ENCODE results near the gene AJAP1. TPM values are rescaled to one million over a fixed set of nuclear protein-coding genes. Genes with fewer than 3 reads are reported as not detected.

AJAP1 gene
- total RNA-seq, 2 donors from 2014 or later = 0.04 to 0.08 TPM

DNA sequence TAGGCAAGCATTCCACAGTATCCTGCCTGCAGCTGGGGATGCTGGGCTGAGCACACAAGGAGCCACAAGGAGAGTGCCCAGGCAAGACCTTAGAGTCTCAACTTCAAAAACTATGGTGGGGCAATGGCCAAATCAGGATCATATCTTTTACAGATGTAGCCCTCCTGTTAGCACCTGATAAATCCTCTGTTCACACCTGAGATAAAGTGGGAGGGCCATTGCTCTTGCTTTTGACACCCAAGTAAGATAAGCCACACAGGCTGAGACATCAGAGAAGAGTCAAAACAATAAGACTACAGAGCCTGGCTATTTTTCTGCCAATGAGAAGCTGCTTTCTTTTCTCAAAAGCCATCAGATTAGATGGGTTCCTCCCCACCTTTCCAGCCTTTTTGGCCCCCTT is 148.9 kb downstream of the AJAP1 start:
- Histone ChIP-seq H3K4me3 (no peak overlapping the region), H3K27ac (no peak overlapping the region), H3K9me3 (no peaks in the 10 kb centered on the region), H3K4me1 (no peaks in the 10 kb centered on the region), H3K36me3 (no peaks in the 10 kb centered on the region), H3K27me3 (no peaks in the 10 kb centered on the region)
- TF ChIP-seq, protein P1, sequence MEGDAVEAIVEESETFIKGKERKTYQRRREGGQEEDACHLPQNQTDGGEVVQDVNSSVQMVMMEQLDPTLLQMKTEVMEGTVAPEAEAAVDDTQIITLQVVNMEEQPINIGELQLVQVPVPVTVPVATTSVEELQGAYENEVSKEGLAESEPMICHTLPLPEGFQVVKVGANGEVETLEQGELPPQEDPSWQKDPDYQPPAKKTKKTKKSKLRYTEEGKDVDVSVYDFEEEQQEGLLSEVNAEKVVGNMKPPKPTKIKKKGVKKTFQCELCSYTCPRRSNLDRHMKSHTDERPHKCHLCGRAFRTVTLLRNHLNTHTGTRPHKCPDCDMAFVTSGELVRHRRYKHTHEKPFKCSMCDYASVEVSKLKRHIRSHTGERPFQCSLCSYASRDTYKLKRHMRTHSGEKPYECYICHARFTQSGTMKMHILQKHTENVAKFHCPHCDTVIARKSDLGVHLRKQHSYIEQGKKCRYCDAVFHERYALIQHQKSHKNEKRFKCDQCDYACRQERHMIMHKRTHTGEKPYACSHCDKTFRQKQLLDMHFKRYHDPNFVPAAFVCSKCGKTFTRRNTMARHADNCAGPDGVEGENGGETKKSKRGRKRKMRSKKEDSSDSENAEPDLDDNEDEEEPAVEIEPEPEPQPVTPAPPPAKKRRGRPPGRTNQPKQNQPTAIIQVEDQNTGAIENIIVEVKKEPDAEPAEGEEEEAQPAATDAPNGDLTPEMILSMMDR (IDR thresholded peaks at IDR 0.05) = no peak
- no peak for DNase-seq (ENCODE audit: low spot score)

DNA sequence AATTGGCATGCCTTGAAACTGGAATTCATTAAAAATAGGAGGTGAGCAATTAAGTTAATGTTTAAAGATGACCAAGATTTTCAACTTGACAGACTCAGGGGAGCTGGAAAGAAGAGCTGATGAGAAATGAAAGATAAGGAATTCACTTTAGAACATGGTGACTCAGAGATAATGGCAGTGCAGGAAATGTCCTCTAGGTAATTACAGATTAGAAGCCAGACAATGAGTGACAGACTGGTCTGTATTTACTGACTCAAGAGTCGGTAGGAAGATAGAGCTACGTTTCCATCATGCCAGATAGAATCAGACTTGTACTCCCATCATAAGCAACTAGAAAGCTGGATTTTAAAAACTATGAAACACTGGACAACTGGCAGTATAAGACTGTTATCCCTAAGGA is 151.6 kb downstream of the AJAP1 start:
- H3K4me1 ChIP-seq = no peaks in the 10 kb centered on the region
- peaks cover 0 to 6% of the 10 kb centered on the region in 2 donors for H3K9me3 ChIP-seq
- no peaks in the 10 kb centered on the region for H3K27me3 ChIP-seq
- H3K36me3 ChIP-seq = no peaks in the 10 kb centered on the region
- TF ChIP-seq, protein P1 (IDR thresholded peaks at IDR 0.05) = no peak
- no peak overlapping the region for H3K27ac ChIP-seq
- no peak overlapping the region for H3K4me3 ChIP-seq
- DNase-seq (ENCODE audit: low spot score) = no peak

DNA sequence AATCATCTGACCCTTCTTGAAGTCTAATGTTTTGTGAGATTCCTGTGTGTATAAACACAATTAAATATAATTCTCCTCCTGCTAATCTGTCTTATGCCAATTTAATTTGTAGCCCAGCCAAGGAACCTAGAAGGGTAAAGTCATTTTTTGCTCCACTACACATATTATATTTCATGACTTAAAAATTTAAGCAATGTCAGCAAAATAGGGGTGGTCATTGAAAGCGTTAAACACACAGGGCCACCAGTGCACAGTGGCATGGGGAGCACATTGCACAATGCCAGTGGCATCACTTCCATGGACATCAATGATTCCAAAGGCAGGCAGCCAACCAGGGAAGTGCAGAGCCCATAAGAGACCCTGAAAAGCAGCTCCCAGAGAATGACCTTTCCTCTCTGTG is 166.1 kb downstream of the AJAP1 start:
- Histone ChIP-seq H3K4me3 (no peak overlapping the region), H3K9me3 (peaks cover 0 to 16% of the 10 kb centered on the region in 2 donors), H3K27ac (no peak overlapping the region), H3K27me3 (no peaks in the 10 kb centered on the region), H3K36me3 (no peaks in the 10 kb centered on the region), H3K4me1 (no peaks in the 10 kb centered on the region)
- DNase-seq (ENCODE audit: low spot score) = no peak
- TF ChIP-seq, protein P1 (IDR thresholded peaks at IDR 0.05) = no peak

DNA sequence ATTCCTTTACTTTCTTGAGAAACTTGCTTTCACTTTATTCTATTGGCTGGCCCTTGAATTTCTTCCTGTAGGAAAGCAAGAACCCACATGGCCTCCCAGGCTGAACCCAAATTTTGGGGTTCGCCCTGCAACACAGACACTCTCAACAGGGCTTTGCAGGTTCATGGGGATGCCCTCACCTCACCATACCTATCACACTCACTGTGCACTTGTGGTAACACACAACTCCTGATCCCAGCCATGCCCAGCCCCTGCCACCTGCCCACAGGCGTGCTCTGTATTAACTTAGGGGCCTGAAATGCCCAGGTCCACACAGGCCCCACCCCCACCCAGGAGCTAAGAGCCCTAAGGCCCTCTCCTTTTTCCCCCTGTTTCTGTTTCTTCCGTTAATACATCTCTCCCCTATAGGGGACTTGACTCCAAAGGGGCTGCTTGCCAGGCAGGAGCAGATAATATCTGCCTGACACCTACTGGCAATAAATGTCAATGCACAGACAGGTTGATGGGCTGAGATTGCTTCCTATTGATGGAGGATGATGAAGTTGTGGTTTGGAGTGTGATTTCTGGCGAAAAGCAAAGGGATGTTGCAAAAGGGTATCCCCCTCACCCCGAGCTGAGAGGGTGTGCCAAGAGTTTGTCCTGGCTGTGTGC is 171.5 kb downstream of the AJAP1 start:
- Histone ChIP-seq H3K4me3 (no peak overlapping the region), H3K36me3 (no peaks in the 10 kb centered on the region), H3K27ac (no peak overlapping the region), H3K27me3 (no peaks in the 10 kb centered on the region), H3K9me3 (peaks cover 0 to 6% of the 10 kb centered on the region in 2 donors), H3K4me1 (no peaks in the 10 kb centered on the region)
- TF ChIP-seq, protein P1 (IDR thresholded peaks at IDR 0.05) = peak in 1 of 2 donors; percentile 43
- DNase-seq (ENCODE audit: low spot score) = no peak

DNA sequence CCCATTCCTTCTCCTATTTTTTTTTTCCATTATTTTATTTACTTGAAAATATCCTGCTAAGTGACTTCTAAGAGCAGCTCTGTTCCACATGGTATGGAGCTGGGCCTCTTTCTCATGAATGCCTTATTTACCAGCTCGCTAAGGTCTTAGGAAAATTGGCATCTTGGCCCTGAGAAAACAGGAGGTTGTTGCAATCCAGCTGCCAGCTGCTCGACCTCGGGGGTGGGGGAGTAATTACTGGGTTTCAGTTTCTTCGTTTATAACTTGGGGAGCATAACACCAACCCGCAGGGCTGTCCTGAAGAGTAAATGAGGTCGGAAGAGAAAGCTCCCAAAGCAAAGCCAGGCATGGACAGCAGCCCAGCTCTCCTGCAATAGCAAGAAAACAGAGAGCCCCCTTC is 176.3 kb downstream of the AJAP1 start:
- no peak for DNase-seq (ENCODE audit: low spot score)
- no peaks in the 10 kb centered on the region for H3K4me1 ChIP-seq
- no peaks in the 10 kb centered on the region for H3K27me3 ChIP-seq
- H3K36me3 ChIP-seq = no peaks in the 10 kb centered on the region
- H3K4me3 ChIP-seq = no peak overlapping the region
- no peak overlapping the region for H3K27ac ChIP-seq
- no peaks in the 10 kb centered on the region for H3K9me3 ChIP-seq
- TF ChIP-seq, protein P1 (IDR thresholded peaks at IDR 0.05) = no peak

DNA sequence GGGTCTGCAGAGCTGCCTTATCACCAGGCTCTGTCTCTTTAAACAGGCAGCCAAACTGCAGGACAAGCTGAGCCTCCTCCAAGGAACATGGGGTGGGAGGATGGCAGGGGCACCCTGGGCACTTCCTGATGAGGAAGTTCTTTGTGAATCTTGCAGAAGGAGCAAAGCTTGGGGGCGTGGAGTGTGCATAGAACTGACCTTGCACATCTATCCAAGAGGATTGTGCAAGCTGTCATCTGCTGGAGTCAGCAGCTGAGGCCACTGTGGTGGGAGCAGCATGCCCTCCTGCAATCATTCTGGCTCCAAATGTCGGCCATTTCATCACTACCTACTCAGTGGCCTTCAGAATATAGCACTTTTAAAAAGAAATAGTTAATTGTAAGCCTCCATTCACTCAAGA is 182.2 kb downstream of the AJAP1 start:
- Histone ChIP-seq H3K4me3 (no peak overlapping the region), H3K9me3 (no peaks in the 10 kb centered on the region)

More for the DNA sequence above, 182.2 kb downstream of the AJAP1 start:
- no peak overlapping the region for H3K27ac ChIP-seq
- TF ChIP-seq, protein P1 (IDR thresholded peaks at IDR 0.05) = no peak
- DNase-seq (ENCODE audit: low spot score) = no peak
- H3K27me3 ChIP-seq = no peaks in the 10 kb centered on the region
- no peaks in the 10 kb centered on the region for H3K4me1 ChIP-seq
- H3K36me3 ChIP-seq = no peaks in the 10 kb centered on the region
